ENCODE results near the gene MRC2.

The MRC2 gene

DNA sequence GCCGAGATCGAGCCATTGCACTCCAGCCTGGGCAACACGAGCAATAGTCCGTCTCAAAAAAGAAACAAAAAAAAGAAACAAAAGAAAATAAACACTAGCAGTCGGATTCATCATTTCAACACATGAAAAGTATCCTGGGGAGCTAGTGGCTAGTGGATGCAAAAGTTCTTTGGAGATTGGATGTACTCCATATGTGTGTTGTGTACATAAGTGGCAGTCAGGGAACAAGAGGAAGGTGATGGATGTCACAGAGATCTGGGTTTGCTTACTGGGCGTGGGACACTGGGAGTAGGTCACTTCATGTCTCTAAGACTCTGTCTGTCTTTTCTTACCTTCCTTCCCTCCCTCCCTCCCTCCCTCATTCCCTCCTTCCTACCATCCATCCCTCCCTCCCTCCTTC lies 35.4 kb downstream of the MRC2 start:
- no peak for DNase-seq

DNA sequence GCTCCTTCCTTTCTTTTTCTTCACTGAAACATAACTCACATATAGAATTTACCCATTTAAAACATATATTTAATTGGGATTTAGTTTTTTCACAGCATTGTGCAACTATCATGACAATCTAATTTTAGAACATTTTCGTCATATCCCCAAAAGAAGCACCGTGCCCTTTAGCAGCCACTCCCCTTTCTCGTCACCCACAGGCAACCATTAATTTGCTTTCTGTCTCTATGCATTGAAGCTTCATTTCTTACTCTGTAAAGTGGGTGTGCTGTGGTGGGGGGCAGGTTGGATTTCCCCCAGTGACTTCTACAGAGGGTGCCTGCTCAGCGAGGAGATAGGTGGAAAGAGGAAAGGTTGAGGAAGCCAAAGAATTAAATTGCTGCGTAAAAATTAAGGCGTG lies 35.8 kb downstream of the MRC2 start:
- no peak for DNase-seq

DNA sequence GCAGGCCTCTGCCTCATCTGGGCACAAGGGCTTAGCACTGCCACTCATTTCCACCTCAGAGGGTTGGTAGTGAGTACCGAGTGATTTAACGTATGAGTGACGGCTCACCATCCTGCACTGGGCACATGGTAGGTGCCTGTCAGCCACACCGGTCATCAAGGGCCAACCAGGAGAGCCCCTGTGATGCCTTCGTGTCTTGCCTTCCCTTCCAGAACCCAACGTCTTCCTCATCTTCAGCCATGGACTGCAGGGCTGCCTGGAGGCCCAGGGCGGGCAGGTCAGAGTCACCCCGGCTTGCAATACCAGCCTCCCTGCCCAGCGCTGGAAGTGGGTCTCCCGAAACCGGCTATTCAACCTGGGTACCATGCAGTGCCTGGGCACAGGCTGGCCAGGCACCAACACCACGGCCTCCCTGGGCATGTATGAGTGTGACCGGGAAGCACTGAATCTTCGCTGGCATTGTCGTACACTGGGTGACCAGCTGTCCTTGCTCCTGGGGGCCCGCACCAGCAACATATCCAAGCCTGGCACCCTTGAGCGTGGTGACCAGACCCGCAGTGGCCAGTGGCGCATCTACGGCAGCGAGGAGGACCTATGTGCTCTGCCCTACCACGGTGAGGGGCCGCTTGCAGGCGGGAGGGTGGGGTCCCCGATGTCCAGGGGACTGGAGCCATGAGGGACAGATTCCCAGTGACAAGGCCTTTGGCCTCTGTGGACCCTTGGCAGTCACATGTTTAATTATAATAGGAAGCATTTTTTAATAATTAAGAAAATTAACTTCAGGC lies 37.1 kb downstream of the MRC2 start:
- DNase-seq = no peak

DNA sequence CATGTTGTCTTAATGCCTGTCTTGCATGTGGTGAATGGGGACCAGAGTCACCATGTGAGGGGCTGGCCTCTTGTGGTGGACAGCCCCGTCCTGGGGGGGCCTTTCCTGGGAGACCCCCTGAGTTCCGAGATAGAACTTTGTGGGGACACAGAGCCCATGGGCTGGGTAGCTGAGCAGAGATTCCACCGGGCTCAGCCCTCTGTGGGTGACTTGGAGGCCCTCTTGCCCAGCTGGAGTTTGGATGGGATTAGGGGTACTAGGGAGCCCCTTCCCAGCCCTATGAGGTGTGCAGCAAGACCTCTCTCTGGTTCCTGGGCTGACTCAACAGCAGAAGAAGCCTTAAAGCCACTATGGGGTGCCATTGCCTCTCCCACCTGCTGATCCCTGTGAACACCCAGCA lies 38.1 kb downstream of the MRC2 start:
- no peak for DNase-seq

DNA sequence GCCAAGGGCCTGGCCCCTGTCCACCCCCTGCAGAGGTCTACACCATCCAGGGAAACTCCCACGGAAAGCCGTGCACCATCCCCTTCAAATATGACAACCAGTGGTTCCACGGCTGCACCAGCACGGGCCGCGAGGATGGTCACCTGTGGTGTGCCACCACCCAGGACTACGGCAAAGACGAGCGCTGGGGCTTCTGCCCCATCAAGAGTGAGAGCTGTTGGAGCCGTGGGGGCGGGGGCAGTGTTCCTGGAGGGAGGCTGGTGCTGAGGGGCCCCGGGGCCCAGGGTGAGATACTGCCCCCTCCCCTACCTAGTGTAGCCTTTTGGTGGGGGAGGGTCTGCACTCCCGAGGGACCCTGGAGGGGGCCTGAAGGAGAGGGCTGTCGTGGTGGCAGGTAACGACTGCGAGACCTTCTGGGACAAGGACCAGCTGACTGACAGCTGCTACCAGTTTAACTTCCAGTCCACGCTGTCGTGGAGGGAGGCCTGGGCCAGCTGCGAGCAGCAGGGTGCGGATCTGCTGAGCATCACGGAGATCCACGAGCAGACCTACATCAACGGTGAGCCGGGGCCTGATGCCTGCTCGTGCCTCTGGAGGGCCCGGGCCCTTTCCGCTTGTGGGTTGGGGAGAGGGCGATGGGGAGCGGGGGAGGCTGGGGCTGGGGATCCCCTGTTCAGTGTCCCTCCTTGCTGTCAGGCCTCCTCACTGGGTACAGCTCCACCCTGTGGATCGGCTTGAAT lies 38.8 kb downstream of the MRC2 start:
- no peak for DNase-seq

DNA sequence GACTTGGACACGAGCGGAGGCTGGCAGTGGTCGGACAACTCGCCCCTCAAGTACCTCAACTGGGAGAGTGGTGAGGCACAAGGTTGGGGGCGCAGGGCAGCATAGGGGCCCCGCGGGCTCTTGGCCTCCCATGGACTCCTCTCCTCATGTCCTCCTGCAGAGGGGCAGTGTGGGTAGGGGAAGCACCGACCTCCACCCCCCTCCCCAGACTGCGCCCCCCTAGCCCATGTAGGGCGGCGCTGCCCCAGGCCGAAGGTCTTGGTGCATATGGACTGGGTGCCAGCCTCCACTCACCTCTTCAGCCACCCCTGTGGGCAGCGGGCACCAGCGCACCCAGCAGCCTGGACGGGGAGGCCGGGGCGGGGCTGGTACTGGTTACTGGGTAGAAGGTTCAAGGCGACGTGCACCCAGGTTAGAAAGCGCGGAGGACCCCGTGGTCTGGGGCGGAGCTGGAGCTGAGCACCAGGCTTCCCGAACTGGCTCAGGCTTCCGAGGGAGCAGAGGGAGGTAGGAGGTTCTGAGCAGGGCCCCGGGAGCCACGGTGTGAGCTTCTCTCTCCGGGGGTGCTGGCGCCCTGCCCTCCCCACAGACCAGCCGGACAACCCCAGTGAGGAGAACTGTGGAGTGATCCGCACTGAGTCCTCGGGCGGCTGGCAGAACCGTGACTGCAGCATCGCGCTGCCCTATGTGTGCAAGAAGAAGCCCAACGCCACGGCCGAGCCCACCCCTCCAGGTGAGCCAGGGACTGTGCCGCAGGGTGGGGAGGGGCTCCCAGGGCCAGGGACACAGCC lies 39.5 kb downstream of the MRC2 start:
- DNase-seq = no peak

DNA sequence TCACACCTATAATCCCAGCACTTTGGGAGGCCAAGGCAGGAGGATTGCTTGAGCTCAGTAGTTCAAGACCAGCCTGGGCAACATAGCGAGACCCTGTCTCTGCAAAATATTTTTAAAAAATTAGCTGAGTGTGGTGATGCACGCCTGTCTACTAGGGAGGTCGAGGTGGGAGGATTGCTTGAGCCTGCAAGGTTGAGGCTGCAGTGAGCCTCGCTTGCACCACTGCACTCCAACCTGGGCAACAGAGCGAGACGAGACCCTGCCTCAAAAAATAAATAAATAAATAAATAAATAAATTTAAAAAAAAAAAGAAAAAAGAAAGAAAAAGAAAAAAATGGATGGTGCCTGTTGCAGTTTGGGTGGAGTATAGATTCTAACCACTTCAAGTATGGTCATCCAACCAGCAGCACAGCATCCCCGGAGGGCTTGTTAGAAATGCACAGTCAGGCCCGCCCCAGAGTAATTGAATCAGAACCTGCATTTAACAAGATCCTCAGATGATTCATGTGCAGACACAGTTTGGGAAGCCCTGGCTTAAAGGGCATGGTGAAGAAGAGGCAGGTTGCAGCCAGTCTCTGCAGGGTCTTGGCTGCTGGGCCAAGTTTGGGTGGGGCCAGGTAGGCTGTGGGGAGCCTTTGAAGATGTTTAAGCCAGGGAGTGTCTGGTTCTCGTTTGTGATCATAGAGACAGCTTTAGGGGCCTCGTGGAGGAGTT lies 40.8 kb downstream of the MRC2 start:
- DNase-seq = no peak

DNA sequence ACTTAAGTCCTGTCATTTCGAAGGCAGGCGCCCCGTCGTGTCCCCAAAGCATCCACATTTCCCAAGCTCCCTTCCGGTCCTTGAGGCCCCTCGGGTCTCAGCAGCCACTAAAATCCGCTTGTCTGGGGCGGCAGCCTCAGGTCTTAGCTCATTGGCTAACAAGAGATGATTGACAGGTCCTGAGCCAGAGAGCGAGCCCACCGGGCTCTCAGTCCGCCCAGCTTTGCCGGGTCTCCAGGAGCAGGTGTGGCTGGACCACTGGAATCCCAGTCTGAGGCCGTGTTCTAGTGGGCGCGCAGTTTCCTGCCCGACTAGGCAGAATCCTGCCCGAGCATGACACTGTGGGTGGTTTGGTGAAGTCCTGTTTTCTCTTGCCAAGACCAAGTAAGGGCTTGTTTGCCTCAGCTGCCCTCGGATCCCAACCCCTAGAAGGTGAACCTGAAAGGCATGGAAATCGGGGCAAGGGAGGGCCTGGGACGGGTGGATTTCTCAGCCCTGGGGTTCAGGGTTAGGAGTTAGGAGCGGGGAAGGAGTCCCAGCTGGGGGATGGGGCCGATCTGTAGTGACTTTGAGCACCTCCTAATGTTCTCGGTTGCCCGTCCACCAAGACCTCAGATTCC lies 42.8 kb downstream of the MRC2 start:
- peak in 2 of 56 donors; percentile 16 to 26 for DNase-seq

DNA sequence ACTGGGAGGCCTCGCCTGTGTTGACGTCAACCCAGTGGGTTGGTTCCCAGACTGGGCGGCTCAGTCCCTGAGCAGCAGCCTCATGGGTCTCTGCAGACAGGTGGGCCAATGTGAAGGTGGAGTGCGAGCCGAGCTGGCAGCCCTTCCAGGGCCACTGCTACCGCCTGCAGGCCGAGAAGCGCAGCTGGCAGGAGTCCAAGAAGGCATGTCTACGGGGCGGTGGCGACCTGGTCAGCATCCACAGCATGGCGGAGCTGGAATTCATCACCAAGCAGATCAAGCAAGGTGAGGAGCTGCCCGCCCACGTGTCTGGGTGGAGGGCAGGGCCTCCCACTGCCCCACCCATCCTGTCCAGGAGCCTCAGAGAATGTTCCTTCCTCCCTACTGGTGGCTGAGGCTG lies 44.1 kb downstream of the MRC2 start:
- DNase-seq = no peak

DNA sequence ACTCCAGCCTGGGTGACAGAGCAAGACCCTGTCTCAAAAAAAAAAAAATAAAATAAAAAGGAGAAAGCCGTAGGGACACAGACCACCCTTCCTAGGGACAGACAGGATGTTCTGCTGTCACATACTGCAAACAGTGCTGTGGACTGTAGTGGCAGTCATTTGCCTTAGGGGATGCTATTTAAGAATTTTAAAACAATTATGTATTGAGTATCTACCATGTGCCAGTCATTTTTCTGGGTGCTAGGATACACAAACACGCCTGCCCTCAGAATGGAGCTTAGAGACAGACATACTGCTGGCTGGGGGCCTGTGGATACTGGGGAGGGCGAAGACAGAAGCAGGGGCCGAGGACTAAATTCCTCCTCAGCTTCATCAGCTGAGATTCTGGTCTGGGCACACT lies 45.5 kb downstream of the MRC2 start:
- DNase-seq = no peak

DNA sequence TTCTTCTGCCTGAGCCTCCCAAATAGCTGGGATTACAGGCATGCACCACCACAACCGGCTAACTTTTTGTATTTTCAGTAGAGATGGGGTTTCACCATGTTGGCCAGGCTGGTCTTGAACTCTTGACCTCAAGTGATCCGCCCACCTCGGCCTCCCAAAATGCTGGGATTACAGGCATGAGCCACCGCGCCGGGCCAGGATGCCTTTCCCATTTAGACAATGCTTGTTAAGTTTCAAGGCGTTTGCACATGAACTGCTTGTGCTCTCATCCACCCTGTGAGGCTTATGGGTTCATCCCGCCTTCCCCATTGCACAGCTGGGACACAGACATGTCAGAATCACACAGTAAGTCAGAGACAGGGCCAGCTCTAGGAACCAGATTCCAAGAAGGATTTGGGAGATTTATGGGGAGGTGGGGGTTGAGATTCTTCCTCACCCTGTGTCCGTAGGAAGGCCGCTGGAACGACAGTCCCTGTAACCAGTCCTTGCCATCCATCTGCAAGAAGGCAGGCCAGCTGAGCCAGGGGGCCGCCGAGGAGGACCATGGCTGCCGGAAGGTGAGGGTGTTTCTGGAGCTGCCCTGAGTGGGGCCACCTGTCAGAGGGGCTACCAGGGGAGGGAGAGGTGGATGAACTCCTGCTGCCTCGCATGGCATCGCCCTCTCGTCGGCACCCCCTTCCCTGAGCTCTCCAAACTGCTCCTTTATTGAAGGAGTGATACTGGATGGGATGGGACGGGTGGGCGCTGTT lies 46.3 kb downstream of the MRC2 start:
- DNase-seq = no peak

DNA sequence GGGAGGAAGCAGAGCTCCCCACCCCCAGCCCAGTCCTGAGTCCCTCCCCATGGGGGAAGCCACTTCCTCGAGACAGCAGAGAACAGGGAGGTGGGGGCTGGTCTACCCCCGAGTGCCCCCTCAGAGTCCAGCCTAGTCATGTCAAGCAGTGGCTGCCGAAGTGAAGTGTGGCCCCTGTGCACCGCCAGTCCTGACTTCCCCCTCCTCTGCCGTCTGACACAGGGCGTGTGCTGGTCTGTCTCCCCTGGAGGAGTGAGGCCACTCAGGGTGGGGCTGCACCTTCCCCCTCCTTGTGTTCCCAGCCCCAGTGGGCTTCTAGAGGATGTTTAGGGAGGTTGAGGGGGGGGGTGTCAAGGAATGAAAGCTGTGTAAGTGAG lies 46.9 kb downstream of the MRC2 start:
- no peak for DNase-seq

DNA sequence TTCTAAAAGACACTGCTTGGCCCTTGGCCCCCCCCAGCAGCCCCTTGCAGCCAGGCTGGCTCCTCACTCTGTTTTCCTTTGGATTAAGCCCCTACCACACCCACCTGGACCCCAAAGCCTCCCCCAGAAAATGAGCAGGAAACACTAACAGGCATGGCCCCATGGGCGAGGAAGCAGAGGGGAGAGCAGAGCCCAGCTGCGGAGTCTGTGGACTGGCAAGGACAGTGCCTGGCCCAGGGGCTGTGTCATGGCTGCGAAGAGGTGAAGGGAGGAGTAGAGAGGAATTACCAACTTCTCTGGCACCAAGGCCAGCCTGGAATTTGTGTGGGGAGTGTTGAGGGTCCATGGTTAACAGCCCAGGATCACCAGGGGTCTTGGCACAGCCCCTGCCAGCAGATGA lies 47.4 kb downstream of the MRC2 start:
- no peak for DNase-seq

DNA sequence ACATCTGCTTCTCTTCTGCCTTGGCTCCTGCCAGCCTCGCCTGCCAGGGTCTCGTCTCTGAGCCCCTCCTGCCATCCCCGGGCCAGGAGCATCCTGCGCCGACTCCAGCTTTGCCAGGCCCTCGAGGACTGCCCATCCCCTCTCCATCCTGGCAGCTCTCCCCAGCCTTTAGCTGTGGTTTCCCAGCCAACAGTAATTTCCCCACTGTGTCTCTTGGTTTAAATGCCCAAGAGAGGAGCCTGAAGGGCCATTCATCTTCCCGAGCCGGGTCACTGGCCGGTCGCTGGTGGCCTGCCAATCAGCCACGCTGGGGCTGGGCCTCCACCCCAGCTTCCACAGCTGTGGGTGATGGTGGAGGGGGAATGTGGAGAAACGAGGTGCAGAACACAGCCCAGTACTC lies 47.8 kb downstream of the MRC2 start:
- peak in 44 of 56 donors; percentile 8 to 75 (median 45) for DNase-seq

DNA sequence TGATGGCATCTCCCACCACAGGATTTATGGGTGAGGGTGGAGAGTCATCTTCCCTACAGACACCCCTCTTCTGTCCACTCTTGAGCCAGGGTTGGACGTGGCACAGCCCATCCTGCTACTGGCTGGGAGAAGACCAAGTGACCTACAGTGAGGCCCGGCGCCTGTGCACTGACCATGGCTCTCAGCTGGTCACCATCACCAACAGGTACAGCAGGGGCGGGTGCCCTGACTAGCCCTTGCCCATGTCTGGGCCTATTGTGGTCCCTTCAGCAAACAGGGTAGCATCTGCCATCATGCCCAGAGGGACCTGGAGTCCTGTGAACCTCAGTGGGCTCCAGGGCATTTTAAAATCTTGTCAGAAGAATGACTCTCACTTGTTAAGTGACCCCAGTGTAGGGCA lies 48.2 kb downstream of the MRC2 start:
- DNase-seq = no peak

DNA sequence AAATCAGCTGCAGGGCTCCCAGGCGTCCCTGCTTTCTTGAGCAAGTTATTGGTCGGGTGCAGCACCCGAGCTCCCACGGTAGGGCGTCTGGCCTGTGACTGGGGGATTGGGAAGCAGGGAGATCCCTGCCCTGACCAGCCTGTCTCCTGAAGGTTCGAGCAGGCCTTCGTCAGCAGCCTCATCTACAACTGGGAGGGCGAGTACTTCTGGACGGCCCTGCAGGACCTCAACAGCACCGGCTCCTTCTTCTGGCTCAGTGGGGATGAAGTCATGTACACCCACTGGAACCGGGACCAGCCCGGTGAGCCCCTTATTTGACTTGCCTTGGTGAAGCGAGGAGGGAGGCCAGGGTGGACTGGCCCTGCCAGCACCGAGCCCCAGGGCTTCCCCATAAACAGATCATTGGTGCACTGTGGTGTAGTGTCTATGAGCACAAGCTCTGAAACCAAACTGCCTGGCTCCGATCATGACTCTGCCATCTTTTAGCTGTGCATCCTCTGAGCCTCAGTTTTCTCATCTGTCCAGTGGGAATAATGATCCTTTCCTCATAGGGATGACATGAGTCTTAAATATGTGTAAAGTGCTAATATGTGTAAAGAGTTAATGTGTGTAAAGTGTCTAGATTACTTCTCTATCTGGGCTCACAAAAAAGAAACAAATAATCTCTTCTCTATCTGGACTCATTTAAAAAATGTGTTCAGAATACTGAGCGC lies 48.9 kb downstream of the MRC2 start:
- DNase-seq = no peak

DNA sequence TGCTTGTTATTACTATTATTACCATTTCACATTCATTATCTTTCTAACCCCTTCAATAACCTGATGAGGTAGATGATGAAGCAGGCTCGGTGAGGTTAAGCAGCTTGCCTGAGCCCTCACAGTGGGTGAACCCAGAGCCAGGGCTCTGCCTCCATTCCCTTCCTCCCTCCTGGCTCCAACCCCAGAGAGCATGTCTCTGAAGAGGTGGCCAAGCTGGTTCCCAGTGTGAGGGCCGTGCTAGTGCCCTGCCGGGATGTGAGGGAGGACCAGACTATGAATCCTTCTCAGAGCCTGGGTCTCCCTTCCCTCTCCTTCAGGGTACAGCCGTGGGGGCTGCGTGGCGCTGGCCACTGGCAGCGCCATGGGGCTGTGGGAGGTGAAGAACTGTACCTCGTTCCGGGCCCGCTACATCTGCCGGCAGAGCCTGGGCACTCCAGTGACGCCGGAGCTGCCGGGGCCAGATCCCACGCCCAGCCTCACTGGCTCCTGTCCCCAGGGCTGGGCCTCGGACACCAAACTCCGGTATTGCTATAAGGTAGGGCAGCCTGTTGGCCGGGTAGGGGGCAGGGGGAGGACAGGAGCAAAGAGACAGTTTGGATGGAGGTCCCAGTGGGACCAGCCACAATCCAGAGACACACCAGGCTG lies 49.6 kb downstream of the MRC2 start:
- peak in 6 of 56 donors; percentile 8 to 46 (median 27) for DNase-seq

DNA sequence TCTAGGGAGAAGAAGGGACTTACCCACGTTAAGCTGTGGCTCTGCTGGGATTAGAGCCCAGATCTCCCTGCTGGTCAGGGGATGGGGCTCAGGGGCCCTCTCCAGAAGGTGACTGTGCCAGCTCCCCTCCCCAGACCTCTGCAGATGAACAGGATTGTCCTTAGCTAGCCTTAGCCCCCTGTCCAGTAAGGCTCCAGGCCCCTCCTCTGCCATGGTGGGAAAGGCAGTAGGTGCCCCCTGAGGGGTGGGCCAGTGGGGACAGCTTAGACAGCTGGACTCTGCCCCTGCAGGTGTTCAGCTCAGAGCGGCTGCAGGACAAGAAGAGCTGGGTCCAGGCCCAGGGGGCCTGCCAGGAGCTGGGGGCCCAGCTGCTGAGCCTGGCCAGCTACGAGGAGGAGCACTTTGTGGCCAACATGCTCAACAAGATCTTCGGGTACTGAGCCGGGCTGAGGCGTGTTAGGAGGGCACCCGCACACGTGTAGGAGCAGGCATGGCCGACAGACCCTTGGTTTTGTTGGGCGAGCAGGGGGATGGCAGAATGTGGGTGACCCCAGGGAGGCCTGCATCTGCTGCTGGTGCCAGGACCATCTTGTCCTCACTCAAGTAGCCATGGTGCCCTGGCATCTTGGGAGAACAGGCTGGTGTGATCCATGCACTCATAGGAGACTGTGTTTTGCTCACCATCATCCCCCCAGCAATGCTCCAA lies 50.9 kb downstream of the MRC2 start:
- DNase-seq = no peak
